Neural progenitor cell (in vitro differentiated cells): ENCODE measurements around the gene ZNF181. TPM values are rescaled to one million over a fixed set of nuclear protein-coding genes. Genes with fewer than 3 reads are reported as not detected.

ENCODE experiments used
- DNase-seq: peaks from one replicate; pipeline ENCODE4 v3.0.0-alpha.2; 2016; ENCODE audit warnings: low spot score
- H2AFZ ChIP-seq: fragments of 200-600 bp; sonication (generic); replicated peaks from 2 replicates; pipeline ENCODE4 v1.6.1; 2016; ENCODE audit warnings: antibody characterized with exemption
- H3F3A ChIP-seq: fragments of 200-600 bp; sonication (generic); 2 replicates; pipeline ENCODE4 v1.6.1; 2016; ENCODE audit warnings: antibody characterized with exemption, low read depth
- H3K27ac ChIP-seq: fragments of 200-600 bp; sonication (generic); 2 replicates; pipeline ENCODE4 v1.5.1; 2016; ENCODE audit warnings: mild to moderate bottlenecking
- H3K27me3 ChIP-seq: fragments of 200-600 bp; sonication (generic); 2 replicates; pipeline ENCODE4 v1.6.1; 2016; ENCODE audit warnings: mild to moderate bottlenecking, moderate library complexity
- H3K36me3 ChIP-seq: fragments of 200-600 bp; sonication (generic); 2 replicates; pipeline ENCODE4 v1.5.1; 2016
- H3K4me1 ChIP-seq: fragments of 200-600 bp; sonication (generic); 2 replicates; pipeline ENCODE4 v1.6.1; 2016; ENCODE audit warnings: mixed run types
- H3K4me2 ChIP-seq: fragments of 200-600 bp; sonication (generic); 2 replicates; pipeline ENCODE4 v1.6.1; 2016
- H3K4me3 ChIP-seq: fragments of 200-600 bp; sonication (generic); 2 replicates; pipeline ENCODE4 v1.5.1; 2016
- H3K79me2 ChIP-seq: fragments of 200-600 bp; sonication (generic); 2 replicates; pipeline ENCODE4 v1.6.1; 2016; ENCODE audit warnings: low read depth
- H3K9ac ChIP-seq: fragments of 200-600 bp; sonication (generic); 2 replicates; pipeline ENCODE4 v1.6.1; 2016
- H3K9me3 ChIP-seq: fragments of 200-600 bp; sonication (generic); 2 replicates; pipeline ENCODE4 v1.5.1; 2016; ENCODE audit warnings: low read depth
- H4K20me1 ChIP-seq: fragments of 200-600 bp; sonication (generic); 2 replicates; pipeline ENCODE4 v1.6.1; 2016; ENCODE audit warnings: low read depth
- H3K27ac Mint-ChIP-seq: 3 replicates; pipeline ENCODE4 v1.8.0; 2021; ENCODE audit warnings: mixed read lengths
- H3K27me3 Mint-ChIP-seq: 2 replicates; pipeline ENCODE4 v1.8.0; 2022; ENCODE audit warnings: low read depth, mild to moderate bottlenecking, inconsistent platforms, moderate library complexity, mixed read lengths; ENCODE audit not compliant: insufficient read depth
- H3K36me3 Mint-ChIP-seq: 3 replicates; pipeline ENCODE4 v1.8.0; 2021; ENCODE audit warnings: mixed read lengths
- H3K4me1 Mint-ChIP-seq: 3 replicates; pipeline ENCODE4 v1.8.0; 2021; ENCODE audit warnings: mixed read lengths
- H3K4me3 Mint-ChIP-seq: 3 replicates; pipeline ENCODE4 v1.8.0; 2021; ENCODE audit warnings: mild to moderate bottlenecking, moderate library complexity, mixed read lengths
- H3K9me3 Mint-ChIP-seq: 3 replicates; pipeline ENCODE4 v1.8.0; 2020; ENCODE audit warnings: mixed read lengths
- CTCF ChIP-seq: fragments of 200-600 bp; sonication (generic); IDR thresholded peaks from 2 replicates; pipeline ENCODE4 v1.5.1; 2017; ENCODE audit warnings: antibody characterized with exemption, mild to moderate bottlenecking
- EZH2 ChIP-seq: fragments of 200-600 bp; sonication (generic); IDR thresholded peaks from 2 replicates; pipeline ENCODE4 v1.6.1; 2017; ENCODE audit warnings: antibody characterized with exemption, mild to moderate bottlenecking, moderate library complexity
- EZH2phosphoT487 ChIP-seq: fragments of 200-600 bp; sonication (generic); IDR thresholded peaks from 2 replicates; pipeline ENCODE4 v1.6.1; 2017; ENCODE audit warnings: antibody characterized with exemption
- total RNA-seq: library from RNA; depleted of rRNA; stranded (reverse); fragments of >200 nt; gene quantifications from 2 replicates; pipeline ENCODE4 v1.2.3, GENCODE V29; 2015; ENCODE audit warnings: low replicate concordance

The ZNF181 gene
- total RNA-seq, 1 donor from 2014 or later = 20.2 TPM

GRCh38 chr19:34707661-34708060, 26.4 kb upstream of the ZNF181 start:
- no peaks in the 10 kb centered on the region for H3K27me3 Mint-ChIP-seq
- TF ChIP-seq EZH2phosphoT487 (no peak), CTCF (no peak), EZH2 (no peak)

GRCh38 chr19:34711890-34712289, 22.2 kb upstream of the ZNF181 start:
- no peaks in the 10 kb centered on the region for H3F3A ChIP-seq
- H3K4me1 ChIP-seq = no peaks in the 10 kb centered on the region
- H3K79me2 ChIP-seq = no peaks in the 10 kb centered on the region
- H3K27me3 ChIP-seq = peaks cover 3% of the 10 kb centered on the region
- TF ChIP-seq EZH2 (no peak), EZH2phosphoT487 (no peak), CTCF (no peak)
- H3K4me2 ChIP-seq = no peak overlapping the region
- no peak overlapping the region for H3K27ac ChIP-seq
- H3K36me3 ChIP-seq = peaks cover 6% of the 10 kb centered on the region
- H2AFZ ChIP-seq = no peak overlapping the region
- Mint-ChIP-seq H3K4me3 (no peak overlapping the region), H3K4me1 (no peaks in the 10 kb centered on the region), H3K27me3 (peaks cover 2% of the 10 kb centered on the region), H3K27ac (no peak overlapping the region), H3K36me3 (peaks cover 6% of the 10 kb centered on the region), H3K9me3 (peaks cover 58% of the 10 kb centered on the region)
- no peaks in the 10 kb centered on the region for H4K20me1 ChIP-seq
- DNase-seq = no peak
- no peak overlapping the region for H3K4me3 ChIP-seq
- H3K9me3 ChIP-seq = peaks cover 23% of the 10 kb centered on the region
- H3K9ac ChIP-seq = no peak overlapping the region

More at GRCh38 chr19:34707661-34708060, 26.4 kb upstream of the ZNF181 start:
- Histone ChIP-seq H4K20me1 (no peaks in the 10 kb centered on the region), H3F3A (no peaks in the 10 kb centered on the region), H2AFZ (no peak overlapping the region), H3K27me3 (peaks cover 3% of the 10 kb centered on the region), H3K4me3 (no peak overlapping the region), H3K9me3 (no peaks in the 10 kb centered on the region), H3K79me2 (no peaks in the 10 kb centered on the region), H3K36me3 (no peaks in the 10 kb centered on the region), H3K4me1 (no peaks in the 10 kb centered on the region), H3K9ac (no peak overlapping the region), H3K27ac (no peak overlapping the region), H3K4me2 (no peak overlapping the region)
- Mint-ChIP-seq H3K27ac (no peak overlapping the region), H3K9me3 (peaks cover 54% of the 10 kb centered on the region), H3K4me3 (no peak overlapping the region), H3K36me3 (peaks cover 3% of the 10 kb centered on the region), H3K4me1 (no peaks in the 10 kb centered on the region)
- no peak for DNase-seq

GRCh38 chr19:34712395-34713261, 21.4 kb upstream of the ZNF181 start:
- H3K27ac Mint-ChIP-seq = no peak overlapping the region

More at GRCh38 chr19:34712395-34713261, 21.4 kb upstream of the ZNF181 start:
- Histone ChIP-seq H3K27ac (no peak overlapping the region), H3K79me2 (no peaks in the 10 kb centered on the region), H3K4me1 (no peaks in the 10 kb centered on the region), H3K4me2 (no peak overlapping the region), H3K36me3 (peaks cover 6% of the 10 kb centered on the region), H3K9ac (no peak overlapping the region), H2AFZ (no peak overlapping the region), H3K4me3 (no peak overlapping the region), H3K27me3 (peaks cover 3% of the 10 kb centered on the region), H4K20me1 (no peaks in the 10 kb centered on the region), H3K9me3 (peaks cover 23% of the 10 kb centered on the region), H3F3A (no peaks in the 10 kb centered on the region)
- H3K36me3 Mint-ChIP-seq = peaks cover 6% of the 10 kb centered on the region
- H3K4me3 Mint-ChIP-seq = no peak overlapping the region
- DNase-seq = peak; percentile 86
- H3K27me3 Mint-ChIP-seq = peaks cover 2% of the 10 kb centered on the region
- TF ChIP-seq CTCF (peak; percentile 73), EZH2 (no peak)
- peaks cover 51% of the 10 kb centered on the region for H3K9me3 Mint-ChIP-seq
- no peaks in the 10 kb centered on the region for H3K4me1 Mint-ChIP-seq
